Epidermal melanocyte (primary cell): ENCODE data around the gene PIP5K1C.
"Not testable (repeated sequence)": the region's sequence is repeated elsewhere in the genome, so short reads cannot be mapped to it uniquely, and the experiment has no call there.

Experiments
- DNase-seq: peaks from one replicate; pipeline ENCODE4 v3.0.0; 2011; ENCODE audit warnings: low spot score; ENCODE audit not compliant: insufficient read length

The PIP5K1C gene

DNA sequence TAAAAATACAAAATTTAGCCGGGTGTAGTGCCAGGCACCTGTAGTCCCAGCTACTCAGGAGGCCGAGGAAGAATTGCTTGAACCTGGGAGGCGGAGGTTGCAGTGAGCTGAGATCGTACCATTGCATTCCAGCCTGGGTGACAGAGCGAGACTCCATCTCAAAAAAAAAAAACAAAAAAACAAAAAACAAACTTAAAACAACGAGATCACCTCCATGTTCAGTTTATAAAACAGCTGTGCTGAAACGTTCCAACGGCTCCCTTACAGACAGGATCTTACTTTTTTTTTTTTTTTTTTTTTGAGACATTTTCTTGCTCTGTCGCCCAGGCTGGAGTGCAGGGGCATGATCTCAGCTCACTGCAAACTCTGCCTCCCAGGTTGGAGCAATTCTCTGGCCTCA, 71.5 kb downstream of the PIP5K1C start:
- not testable (repeated sequence) for DNase-seq

DNA sequence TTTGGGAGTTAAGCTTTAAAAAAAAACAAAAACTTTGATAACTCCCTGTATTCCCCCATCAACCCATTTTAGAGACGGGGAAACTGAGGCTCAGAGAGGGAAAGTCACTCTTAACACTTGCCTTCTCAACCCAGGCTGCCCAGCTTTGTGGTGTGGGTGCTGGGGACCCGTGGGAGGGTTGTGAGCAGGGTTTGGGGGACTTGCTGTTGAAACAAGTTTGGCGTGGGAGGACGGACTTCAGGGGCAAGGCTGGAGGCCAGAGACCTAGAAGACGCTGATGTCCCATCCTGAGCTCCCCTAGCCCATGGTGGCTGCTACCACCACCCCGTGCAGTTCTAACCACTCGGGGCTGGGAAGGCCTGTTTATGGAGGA, 72.9 kb downstream of the PIP5K1C start:
- no peak for DNase-seq

DNA sequence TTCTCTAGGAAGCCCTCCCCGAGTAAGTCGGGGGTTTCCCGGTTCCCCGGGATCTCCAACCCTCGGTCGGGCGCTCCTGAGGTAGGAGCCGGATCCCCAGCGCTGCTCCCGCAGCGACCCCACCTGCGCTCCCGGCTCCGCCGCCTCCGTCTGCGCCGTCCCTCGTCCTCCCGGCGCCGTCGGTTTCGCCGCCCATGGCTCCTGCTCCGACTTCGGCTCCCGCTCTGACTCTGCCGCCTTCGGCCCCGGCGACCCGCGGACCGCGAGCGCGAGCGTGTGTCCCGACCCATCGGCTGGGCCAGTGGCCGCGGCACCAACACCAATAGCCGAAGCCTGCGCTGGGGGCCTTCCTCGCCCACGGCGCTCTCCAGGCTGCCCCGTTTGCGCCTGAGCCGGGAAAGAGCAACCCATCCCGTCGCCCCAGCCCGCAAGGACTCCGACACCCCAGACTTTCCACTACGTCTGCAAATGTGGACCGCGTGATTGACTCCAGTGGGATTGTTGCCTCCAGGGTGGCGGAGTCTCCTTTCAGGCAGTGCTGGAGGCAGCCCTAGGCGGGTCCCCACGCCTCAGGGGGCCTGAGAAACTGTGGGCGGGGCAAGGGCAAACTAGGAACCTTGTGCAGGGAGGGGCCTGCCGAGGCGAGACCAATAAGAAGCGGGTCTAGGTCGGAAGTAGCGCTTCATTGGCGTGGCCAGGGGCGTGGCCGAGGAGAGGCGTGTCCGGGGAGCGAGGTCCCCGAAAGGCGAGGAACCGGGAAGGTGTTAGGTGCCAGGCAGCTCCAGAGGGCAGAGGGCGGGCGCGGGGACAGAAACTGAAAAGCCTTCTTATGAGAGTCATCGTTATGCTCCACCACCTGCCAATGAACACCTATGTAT, 73.6 kb downstream of the PIP5K1C start, which contains the start of gene CACTIN:
Gene CACTIN (minus strand): TSS at position 318 of the 878 bp plus-strand sequence. CDS start 28 bp downstream, at position 290.
- DNase-seq: peak; percentile 100

DNA sequence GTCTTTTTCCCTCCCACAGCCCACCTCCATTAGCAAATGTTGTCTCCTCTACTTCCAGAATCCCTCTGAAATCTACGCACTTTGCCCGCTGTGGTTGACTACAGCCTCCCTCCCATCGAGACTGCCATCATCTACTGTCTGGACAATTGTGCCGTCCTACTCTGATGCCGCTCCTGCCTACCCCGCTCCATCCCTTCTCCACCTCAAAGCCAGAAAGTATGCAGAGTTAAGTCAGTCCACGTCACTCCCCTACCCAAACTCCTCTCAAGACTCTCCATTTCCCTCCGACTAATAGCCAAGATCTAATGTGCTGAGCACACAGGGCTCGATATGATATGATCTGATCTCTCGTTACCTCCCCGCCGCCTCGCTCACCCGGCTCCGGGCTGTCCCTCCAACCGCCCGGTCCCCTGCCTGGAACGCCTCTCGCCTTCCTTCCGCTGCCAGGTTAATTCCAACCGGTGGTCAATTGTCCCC, 74.2 kb downstream of the PIP5K1C start:
- DNase-seq: no peak

DNA sequence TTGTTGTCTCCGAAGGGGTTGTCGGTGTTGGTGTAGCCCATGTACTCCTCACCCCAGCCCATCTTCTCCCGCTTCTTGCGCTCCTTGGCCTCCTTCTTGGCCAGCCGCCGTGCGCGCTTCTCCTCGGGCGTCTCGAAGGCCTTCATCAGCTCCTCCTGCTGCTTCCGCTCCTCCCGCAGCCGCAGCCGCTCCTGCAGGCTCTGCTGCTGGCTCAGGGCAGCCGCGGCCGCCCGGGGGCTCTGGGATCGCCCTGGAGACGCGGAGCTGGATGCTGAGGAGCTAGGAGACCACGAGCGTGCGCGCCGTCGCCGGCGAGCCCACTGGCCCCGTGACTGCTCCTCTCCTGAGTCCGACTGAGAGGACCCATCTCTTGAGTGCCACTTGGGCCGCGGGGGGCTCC, 76.6 kb downstream of the PIP5K1C start:
- DNase-seq: no peak

DNA sequence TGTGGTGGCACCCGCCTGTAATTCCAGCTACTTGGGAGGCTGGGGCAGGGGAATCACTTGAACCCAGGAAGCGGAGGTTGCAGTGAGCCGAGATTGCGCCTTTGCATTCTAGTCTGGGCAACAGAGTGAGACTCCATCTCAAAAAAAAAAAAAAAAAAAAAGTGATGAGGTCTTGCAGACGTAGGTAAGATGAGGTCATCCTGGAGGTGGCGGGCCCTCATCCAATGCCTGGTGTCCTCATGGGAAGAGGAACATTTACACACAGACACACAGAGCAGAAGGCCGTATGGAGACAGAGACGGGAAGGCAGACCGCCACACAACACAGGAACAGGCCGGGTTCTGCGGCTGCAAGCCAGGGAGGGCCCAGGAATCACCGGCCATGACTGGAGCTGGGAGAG, 78.0 kb downstream of the PIP5K1C start:
- no peak for DNase-seq

DNA sequence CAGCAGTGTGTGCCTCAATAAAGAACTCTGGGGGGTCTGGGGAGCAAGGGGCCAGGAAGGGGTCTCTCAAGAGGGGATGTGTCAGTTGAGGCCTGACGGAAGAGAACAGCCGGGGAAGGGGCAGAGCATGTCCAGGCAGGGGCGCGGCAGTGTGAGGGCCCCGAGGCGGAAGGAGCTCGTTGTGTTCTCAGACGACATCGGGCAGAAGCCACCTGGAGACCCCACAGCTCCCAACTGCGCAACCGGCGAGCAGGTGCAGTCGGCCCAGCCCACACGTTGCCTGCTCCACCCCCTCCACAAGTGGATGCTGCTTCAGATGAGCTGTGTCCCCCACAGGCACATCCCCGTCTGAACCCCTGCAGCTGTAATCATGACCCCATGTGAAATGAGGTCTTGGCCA, 78.6 kb downstream of the PIP5K1C start:
- no peak for DNase-seq

DNA sequence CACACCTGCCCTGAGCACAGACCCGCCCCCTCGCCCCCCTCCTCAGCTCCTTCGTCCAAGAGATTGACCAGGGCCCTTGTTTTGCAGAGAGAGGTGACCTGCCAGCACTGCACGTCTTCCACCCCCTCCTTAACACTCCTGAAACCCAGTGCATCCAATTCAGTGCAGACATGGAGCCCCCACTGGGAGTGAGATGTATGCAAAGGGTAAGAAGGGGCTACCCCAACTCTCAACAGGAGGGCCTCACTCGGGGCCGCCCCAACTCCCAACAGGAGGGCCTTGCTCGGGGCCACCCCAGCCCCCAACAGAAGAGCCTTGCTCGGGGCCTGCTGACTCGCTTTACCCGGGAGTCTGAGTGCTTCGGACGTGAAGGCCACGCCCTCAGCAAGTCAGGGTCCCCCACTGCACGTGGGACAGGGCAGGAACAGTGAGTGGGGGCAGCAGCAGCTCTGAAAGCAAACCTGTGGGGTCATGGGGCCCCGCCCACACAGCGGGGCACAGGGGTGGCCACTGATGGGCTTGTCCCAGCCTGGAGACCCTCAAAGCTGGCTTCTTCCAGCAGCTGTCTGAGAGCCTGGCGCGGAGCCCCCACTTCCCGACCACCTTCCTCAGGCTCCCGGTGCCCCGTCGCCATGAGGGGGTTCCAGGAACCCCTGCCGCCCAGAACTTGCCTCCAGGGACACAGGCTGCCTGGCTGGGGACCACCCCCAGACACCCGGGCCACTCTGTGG, 79.3 kb downstream of the PIP5K1C start:
- DNase-seq: no peak

DNA sequence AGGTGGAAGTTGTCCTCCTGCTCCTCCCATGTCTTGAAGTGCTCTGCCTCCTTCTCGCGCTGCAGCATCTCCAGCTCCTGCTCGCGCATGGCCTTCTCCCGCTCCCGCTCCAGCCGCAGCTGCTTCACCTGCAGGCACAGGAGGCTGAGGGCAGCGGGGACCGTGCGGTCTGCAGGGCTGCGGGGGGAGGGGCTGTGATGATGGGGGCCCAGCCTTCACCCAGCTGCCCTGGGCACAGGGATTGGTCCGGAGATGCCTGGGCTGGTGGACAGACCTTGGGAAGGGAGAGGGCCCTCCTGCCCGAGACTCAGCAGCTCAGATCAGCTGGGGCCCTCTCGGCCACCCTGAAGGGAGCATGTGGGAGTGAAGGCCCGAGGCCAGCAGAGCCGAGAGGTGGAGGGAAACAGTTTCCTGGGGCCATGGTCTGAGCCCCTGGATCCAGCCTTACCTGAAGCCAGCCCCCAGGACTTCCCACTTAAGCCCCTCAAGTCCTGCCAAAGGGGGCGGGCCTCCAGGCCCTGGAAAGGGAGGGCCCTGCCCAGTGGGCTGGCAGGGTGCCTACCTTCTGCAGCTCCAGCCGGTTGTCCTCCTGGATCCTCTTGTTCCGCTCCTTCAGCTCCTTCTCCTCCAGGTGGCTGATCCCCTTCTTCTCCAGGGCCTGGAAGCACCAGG, 80.0 kb downstream of the PIP5K1C start:
- DNase-seq: no peak

DNA sequence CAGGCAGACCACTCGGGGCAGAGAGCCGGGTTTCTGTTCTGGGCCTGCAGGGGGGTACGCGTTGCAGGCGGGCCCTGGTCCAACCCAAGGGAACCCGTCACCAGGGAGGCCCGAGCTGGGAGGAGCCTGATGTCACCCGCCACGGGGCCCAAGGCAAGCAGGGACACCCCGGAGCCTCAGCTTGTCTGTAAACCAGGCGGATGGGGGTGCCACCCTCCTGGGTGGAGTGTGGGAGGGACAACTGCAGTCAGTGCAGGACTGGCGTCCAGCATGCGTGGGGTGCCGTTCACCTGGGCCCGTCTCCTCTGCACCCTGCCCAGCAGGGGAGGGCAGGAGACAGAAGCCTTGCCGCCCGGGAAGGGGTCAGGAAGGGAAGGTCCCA, 80.6 kb downstream of the PIP5K1C start:
- DNase-seq: no peak

DNA sequence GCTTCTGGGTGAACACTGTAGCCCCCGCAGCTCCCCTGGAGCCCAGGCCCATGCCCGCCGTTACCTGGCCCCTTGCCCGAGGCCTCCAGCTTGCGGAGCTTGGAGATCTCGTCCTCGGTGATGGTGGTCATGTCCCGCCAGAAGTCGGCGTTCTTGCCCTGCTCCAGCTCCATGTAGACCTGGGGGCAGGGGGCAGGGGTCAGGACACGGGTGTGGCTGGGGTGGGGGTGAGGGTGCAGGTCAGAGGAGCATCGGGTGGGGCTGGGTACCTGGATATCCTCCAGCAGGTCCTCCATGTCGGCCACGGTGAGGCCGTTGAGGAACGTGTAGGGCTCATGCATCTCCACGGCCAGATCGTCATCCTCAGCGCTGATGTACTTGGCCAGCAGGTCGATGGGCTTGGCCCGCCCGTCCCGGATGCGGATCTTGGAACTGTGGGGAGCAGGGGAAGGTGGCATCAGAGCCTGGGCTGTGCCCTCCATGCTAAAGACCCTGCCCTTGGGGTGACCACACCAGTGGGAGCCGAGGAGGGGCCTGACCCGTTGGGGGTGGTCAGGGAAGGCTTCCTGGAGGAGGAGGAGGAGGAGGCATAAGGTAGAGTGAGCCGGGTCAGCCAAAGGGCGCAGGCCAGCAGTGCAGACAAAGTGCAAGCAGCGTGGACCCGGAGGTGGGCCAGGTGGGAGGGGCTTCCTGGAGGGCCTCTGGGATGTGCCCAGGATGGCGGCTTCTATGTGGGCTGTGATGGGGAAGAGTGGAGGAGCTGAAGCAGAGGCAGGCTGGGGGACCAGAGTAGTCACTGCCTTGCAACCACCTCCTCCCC, 81.2 kb downstream of the PIP5K1C start:
- no peak for DNase-seq

DNA sequence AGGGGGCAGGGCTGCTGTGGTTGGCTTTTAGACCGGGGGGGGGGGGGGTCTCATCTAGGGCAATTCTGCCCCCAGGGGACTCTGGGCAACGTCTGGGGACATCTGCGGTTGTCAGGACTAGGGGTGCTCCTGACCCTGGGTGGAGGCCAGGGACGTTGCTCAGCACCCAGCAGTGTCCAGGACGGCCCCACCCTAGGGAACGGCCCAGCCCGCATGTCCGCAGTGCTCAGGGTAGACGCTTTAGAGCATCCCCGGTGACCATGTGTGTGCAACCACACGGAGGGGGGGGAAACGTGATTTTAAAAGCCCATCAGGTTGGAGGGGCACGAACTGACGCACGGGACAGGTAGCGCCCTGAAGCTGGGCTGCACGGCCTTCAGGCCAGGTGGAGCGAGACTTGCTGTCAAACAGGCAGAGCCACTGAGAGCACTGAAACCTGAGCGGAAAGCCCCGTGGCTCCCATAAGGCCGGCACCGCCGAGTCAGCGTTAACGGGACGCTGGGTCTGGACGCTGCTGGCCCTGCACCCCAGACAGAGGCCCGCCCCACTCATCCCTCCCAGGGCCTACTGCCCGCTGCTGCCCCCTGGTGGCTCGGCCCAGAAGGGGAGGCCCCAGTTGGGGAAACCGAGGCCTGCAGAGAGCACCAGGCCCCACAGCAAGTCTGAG, 82.0 kb downstream of the PIP5K1C start:
- DNase-seq: peak; percentile 98

DNA sequence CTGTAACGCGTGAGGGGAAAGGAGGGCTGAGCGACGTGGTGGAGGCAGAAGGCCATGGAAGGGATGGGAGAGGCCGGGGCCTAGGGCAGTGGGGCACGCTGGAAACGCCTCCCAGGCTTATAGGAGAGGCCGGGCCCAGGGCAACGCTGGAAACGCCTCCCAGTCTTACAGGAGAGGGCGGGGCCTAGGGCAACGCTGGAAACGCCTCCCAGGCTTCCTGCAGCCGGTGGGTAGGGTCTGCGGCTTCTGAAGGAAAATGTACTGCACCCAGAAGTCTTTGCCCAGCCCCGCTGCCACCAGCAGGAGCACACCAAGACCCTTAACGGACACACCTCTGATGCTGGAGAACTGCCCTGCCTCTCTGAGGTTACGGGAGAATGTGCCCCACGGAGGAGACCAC, 82.8 kb downstream of the PIP5K1C start:
- no peak for DNase-seq

DNA sequence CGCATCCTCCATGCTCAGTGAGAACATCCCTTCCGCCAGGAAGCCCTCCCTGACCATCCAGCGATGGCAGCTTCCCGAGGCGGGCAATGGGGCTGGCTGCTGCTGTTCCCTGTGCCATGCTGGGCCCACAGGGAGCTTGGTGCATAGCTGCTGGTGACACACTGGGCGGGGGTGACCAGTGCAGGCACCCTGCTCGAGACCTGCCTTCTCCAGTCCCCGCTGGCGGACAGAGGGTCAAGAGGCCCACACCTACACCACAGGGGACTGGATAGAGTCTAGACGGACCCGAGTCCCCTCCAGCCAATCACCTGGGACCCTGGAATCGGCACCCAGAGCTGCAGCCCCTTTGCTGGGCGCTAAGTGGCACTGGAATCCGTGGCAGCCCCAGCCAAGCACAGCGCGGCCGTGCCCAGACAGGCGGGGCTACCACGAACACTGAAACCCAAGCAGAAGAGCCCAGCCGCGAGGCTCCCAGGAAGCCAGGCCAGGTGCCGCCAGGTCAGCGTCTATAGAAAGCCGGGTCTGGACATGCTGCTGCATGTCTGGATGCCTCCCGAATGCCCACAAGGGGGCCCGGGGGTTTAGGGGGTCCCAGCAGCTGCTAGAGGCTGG, 84.6 kb downstream of the PIP5K1C start:
- DNase-seq: no peak

DNA sequence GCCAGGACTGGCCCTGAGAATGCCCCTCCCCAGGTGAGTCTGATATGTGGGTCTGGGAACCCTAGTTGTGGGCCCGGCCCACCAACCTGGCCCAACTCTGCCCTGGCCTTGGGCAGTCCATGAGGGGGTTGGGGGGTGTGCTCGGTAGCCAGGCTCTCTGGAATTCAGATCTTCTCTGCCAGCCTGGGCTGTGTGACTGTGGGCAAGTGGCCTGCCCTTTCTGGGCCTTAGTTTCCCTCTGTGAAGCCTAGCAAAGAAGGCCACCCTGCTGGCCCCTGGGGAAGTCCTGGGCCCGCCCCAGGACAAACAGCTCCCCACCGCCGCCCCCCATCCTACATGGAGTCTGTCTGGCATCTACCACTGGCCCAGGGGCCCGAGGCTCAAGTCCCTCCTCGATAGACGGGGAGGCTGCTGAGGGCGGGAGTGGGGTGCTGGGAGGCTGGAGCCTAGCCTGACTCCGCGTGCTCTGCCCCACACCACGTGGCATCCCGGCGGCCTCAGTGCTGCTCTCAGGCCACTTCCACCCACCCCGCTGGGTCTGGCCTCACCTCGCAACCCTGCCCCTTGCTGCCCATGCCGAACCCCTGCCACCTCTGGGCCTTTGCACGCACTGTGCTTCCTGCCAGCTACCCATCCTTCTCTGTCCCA, 85.3 kb downstream of the PIP5K1C start:
- no peak for DNase-seq

DNA sequence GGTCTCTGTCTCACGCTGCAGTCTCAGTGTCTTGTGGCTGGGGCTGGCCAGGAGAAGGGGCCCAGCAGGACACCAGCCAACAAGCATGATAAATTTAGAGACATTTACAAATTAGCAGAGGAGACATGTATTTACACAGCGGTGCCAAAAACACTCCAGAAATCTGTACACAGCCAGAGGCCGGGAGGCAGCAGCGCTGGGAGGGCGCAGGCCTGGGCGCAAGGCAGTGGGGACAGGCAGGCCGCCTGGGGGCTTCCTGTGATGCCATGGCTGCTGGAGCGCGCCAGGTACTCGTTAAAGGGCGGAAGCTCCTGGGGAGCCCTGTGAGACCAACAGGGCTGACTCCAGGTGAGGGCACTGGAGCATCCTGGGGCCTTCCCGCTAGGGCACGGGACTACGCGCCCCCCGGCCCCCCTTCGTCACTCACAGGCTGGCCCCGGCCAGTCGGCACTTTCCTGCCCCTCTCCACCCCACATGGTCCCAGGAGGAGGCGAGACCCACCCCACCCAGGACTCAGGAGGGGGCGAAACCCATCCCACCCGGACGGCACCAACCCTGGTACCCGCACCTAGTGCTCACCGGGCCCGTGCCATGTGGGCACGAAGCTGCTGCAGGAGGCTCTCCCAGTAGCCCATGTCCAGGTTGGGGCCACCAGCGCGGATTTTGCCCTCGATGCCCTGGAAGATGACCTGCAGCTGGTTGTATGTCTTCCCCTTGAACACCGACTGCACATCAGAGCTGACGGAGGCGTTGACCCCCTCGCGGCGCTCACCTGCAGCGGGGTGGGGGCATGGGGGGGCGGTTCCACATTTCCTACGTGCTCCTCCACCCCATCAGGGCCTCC, 86.2 kb downstream of the PIP5K1C start:
- no peak for DNase-seq

DNA sequence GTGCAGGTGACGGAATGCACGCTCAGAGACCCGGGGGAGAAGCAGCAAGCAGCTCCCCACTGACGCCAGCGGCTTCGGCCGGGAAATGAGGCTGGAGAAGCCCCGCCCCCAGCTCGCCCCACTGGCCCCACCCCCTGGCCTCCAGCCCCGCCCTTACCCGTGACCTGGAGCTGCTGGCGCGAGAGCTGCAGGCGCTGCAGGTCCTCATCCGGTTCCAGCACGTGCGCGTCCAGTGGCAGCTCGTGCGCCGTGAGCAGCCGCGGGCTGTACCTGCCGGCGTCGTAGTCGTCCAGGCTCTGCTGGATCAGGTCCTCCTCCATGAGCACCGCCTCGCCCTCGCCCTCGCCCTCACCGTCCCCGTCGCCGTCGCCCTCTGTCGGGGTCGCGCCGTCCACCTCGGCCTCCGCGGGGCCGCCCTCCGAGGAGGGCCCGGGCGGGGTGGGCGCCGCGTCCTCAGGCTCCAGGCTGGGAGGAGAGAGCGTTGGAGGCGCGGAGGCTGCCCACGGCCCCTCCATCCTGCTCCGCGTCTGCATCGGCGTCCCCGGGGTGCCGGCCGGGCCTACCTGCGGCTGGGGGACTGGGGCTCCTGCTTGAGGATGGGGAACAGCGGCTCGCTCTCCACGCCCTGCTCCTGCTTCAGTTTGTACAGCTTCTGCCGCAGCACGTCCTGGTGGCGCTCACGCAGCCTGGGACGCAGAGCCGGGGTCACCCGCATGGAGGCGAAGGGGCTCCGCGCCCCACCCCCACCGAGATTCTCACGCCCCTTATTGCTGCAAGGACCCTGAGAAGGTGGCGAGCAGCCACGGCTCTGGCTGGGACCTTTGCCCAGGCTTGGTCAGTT, 87.1 kb downstream of the PIP5K1C start:
- DNase-seq: no peak

DNA sequence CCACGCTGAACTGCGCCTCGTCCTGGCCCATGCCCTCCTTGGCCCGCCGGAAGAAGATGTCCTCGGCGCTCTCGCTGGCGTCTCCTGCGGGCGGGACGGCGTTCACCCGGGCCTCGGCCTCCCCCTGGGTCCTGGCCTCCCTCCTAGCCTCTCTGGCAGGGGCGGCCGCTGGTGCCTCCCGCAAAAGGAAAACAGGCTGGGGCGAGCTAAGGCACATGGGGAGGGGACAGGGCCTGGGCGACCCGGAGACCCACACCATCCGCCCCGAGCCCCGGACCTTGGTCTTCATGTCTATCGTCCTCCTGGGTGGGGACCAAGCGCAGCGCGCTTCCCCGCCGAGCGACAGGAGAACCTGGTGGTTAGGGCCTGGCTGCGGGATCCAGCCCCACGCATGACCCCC, 87.9 kb downstream of the PIP5K1C start:
- DNase-seq: no peak
